Measurements from ENCODE around the gene DYNC2I2. TPM values are rescaled to one million over a fixed set of nuclear protein-coding genes. Genes with fewer than 3 reads are reported as not detected.

Gene DYNC2I2
- total and polyA plus RNA-seq, 10 of the 15 experiments (the other 5 are each of a cell fraction or from before 2014, with no cell fraction given) = 0.89 to 118 (median 47.9) TPM

GRCh38 chr9:128611600-128612394, 44.9 kb downstream of the DYNC2I2 start:
- POLR2A ChIA-PET = no interaction called here
- BruUV-seq (replicated peaks) = no TSS peak
- no peak for DNase-seq (ENCODE audit: low read depth, low spot score)
- CTCF ChIA-PET = interaction anchor here (0.6 to 1.5 kb wide), 8 partner anchors 8 to 522 kb away, joined by 3 to 6 read pairs (median 3); no protein-coding TSS in a partner anchor
- RAD21 ChIA-PET (ENCODE audit: unreplicated experiment) = no interaction called here
- H3K27ac ChIP-seq (ENCODE audit: control insufficient read depth, insufficient read depth) = no peak overlapping the region
- H3K4me1 ChIP-seq (ENCODE audit: control insufficient read depth, insufficient read depth, low read length) = no peaks in the 10 kb centered on the region
- no peak overlapping the region for H2AFZ ChIP-seq (ENCODE audit: control insufficient read depth, low read depth, low read length)
- H4K20me1 ChIP-seq (ENCODE audit: control insufficient read depth, insufficient read depth) = no peaks in the 10 kb centered on the region
- no peaks in the 10 kb centered on the region for H3K27me3 ChIP-seq (replicated peaks in 1 of 2; ENCODE audit: control insufficient read depth in 2 of 2, insufficient read depth in 2 of 2, low read length in 1 of 2)
- TF ChIP-seq TBL1XR1 (IDR thresholded peaks at IDR 0.05; ENCODE audit: low read depth, low read length) (no peak), IRF4 (IDR thresholded peaks at IDR 0.05; ENCODE audit: low read depth, low read length) (no peak), YBX1 (IDR thresholded peaks at IDR 0.05) (no peak), EP300 (IDR thresholded peaks at IDR 0.05; ENCODE audit: borderline replicate concordance in 1 of 2, control insufficient read depth in 1 of 2, low read depth in 2 of 2, low read length in 2 of 2) (no peak), FOS (IDR thresholded peaks at IDR 0.05; ENCODE audit: borderline replicate concordance, extremely low read depth, insufficient read length) (no peak), SRF (IDR thresholded peaks at IDR 0.05; ENCODE audit: low read depth in 2 of 2, low read length in 2 of 2) (no peak), RAD21 (IDR thresholded peaks at IDR 0.05; ENCODE audit: insufficient read depth, low read depth, low read length) (no peak), ATF2 (IDR thresholded peaks at IDR 0.05; ENCODE audit: low read length) (no peak)
- in situ Hi-C loops (cut with MboI) (no loop called here), intact Hi-C loops (cut with micrococcal nuclease; ENCODE audit: unreplicated experiment) (no loop called here)
- H3K79me2 ChIP-seq (ENCODE audit: control insufficient read depth, insufficient read depth, low read length) = no peaks in the 10 kb centered on the region
- H3K36me3 ChIP-seq (ENCODE audit: control insufficient read depth in 2 of 2, insufficient read depth in 2 of 2, low read length in 1 of 2) = peaks cover 16 to 40% of the 10 kb centered on the region in 2 experiments
- no peak overlapping the region for H3K4me3 ChIP-seq
- ATAC-seq = no peak
- SMC1A ChIA-PET (ENCODE audit: uncharacterized antibody, unreplicated experiment) = interaction anchor here (1.2 kb wide), 1 partner anchor 24 kb away, joined by 3 read pairs; no protein-coding TSS in a partner anchor
- no peak overlapping the region for H3K9ac ChIP-seq (ENCODE audit: control insufficient read depth, insufficient read depth, low read length)
- no peak overlapping the region for H3K4me2 ChIP-seq (ENCODE audit: control insufficient read depth, insufficient read depth)
- no peak for FAIRE-seq
- 96% methylated on average over 12 of the region's 12 CpGs for WGBS (ENCODE audit: insufficient coverage, insufficient replicate concordance, low lambda C conversion rate, missing lambda C conversion rate)
- H3K9me3 ChIP-seq (replicated peaks; ENCODE audit: control insufficient read depth, insufficient read depth, low read length) = no peaks in the 10 kb centered on the region

Measured in GM12878 (cell line).